ENCODE measurements around the gene CPNE2. TPM values are rescaled to one million over a fixed set of nuclear protein-coding genes. Genes with fewer than 3 reads are reported as not detected.

The CPNE2 gene
- total and polyA plus RNA-seq, 10 of the 15 experiments (the other 5 are each of a cell fraction or from before 2014, with no cell fraction given), result 3.1 to 22.1 (median 9.9) TPM

- WGBS (ENCODE audit: insufficient coverage, insufficient replicate concordance, low lambda C conversion rate, missing lambda C conversion rate), result 61% methylated on average over 18 of the region's 18 CpGs
- H3K9me3 ChIP-seq (replicated peaks; ENCODE audit: control insufficient read depth, insufficient read depth, low read length), result no peaks in the 10 kb centered on the region
- peak overlapping the region; percentile 66; the same call in 1 of the 2 replicates for H3K4me3 ChIP-seq
- RAD21 ChIA-PET (ENCODE audit: unreplicated experiment), result interaction anchor here (0.6 to 2.8 kb wide), 11 partner anchors 19 to 300 kb away, joined by 3 to 15 read pairs (median 5); no protein-coding TSS in a partner anchor
- intact Hi-C loops (cut with micrococcal nuclease; ENCODE audit: unreplicated experiment) (loop anchor here (2.0 kb wide), 1 partner anchor 75 kb away; no protein-coding TSS in a partner anchor), in situ Hi-C loops (cut with MboI) (no loop called here)
- peaks cover 0 to 11% of the 10 kb centered on the region in 2 experiments; a peak in 3 of 4 replicates for H3K27me3 ChIP-seq (replicated peaks in 1 of 2; ENCODE audit: control insufficient read depth in 2 of 2, insufficient read depth in 2 of 2, low read length in 1 of 2)
- H3K36me3 ChIP-seq (ENCODE audit: control insufficient read depth in 2 of 2, insufficient read depth in 2 of 2, low read length in 1 of 2), result no peaks in the 10 kb centered on the region
- no peak for ATAC-seq
- no peaks in the 10 kb centered on the region for H3K79me2 ChIP-seq (ENCODE audit: control insufficient read depth, insufficient read depth, low read length)
- no peak for FAIRE-seq
- no peak overlapping the region for H2AFZ ChIP-seq (ENCODE audit: control insufficient read depth, low read depth, low read length)
- BruUV-seq (replicated peaks), result no TSS peak
- SMC1A ChIA-PET (ENCODE audit: uncharacterized antibody, unreplicated experiment), result interaction anchor here (1.1 to 2.0 kb wide), 7 partner anchors 9 to 205 kb away, joined by 3 to 6 read pairs (median 4); partner anchors contain the start of gene ARL2BP
- DNase-seq (ENCODE audit: low read depth, low spot score), result no peak
- H4K20me1 ChIP-seq (ENCODE audit: control insufficient read depth, insufficient read depth), result no peaks in the 10 kb centered on the region
- no peak overlapping the region for H3K27ac ChIP-seq (ENCODE audit: control insufficient read depth, insufficient read depth)
- H3K9ac ChIP-seq (ENCODE audit: control insufficient read depth, insufficient read depth, low read length), result no peak overlapping the region; the same call in 1 of the 2 replicates
- H3K4me1 ChIP-seq (ENCODE audit: control insufficient read depth, insufficient read depth, low read length), result no peaks in the 10 kb centered on the region; the same call in none of the 2 replicates
- POLR2A ChIA-PET, result interaction anchor here (0.6 to 1.6 kb wide), 4 partner anchors 9 to 151 kb away, joined by 3 to 7 read pairs (median 3); partner anchors contain the start of gene ARL2BP
- CTCF ChIA-PET, result interaction anchor here (0.6 to 5.5 kb wide), 28 partner anchors 7 to 1734 kb away, joined by 3 to 30 read pairs (median 5); no protein-coding TSS in a partner anchor
- TF ChIP-seq CUX1 (IDR thresholded peaks at IDR 0.05; ENCODE audit: insufficient replicate concordance, low read depth, low read length) (no peak), ESRRA (IDR thresholded peaks at IDR 0.05; ENCODE audit: low read length) (no peak)
- peak overlapping the region; percentile 77; the same call in 1 of the 2 replicates for H3K4me2 ChIP-seq (ENCODE audit: control insufficient read depth, insufficient read depth)
These were observed 1.5 kb downstream of the CPNE2 start for GRCh38 chr16:57093666-57094564.
